ENCODE results near the gene FMNL2.

GRCh38 chr2:152456262-152456661, 121.3 kb downstream of the FMNL2 start:
- TF ChIP-seq, protein P1, sequence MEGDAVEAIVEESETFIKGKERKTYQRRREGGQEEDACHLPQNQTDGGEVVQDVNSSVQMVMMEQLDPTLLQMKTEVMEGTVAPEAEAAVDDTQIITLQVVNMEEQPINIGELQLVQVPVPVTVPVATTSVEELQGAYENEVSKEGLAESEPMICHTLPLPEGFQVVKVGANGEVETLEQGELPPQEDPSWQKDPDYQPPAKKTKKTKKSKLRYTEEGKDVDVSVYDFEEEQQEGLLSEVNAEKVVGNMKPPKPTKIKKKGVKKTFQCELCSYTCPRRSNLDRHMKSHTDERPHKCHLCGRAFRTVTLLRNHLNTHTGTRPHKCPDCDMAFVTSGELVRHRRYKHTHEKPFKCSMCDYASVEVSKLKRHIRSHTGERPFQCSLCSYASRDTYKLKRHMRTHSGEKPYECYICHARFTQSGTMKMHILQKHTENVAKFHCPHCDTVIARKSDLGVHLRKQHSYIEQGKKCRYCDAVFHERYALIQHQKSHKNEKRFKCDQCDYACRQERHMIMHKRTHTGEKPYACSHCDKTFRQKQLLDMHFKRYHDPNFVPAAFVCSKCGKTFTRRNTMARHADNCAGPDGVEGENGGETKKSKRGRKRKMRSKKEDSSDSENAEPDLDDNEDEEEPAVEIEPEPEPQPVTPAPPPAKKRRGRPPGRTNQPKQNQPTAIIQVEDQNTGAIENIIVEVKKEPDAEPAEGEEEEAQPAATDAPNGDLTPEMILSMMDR (IDR thresholded peaks at IDR 0.05; ENCODE audit: poor library complexity, severe bottlenecking), result no peak
- TF ChIP-seq MXI1 (conservative IDR thresholded peaks at IDR 0.05; ENCODE audit: poor library complexity, severe bottlenecking) (no peak), EP300 (conservative IDR thresholded peaks at IDR 0.05; ENCODE audit: poor library complexity, severe bottlenecking) (no peak), POLR2AphosphoS5 (IDR thresholded peaks at IDR 0.05) (no peak), EZH2 (IDR thresholded peaks at IDR 0.05; ENCODE audit: borderline replicate concordance, insufficient read depth, low read length, poor library complexity, severe bottlenecking) (no peak), REST (IDR thresholded peaks at IDR 0.05; ENCODE audit: borderline replicate concordance) (no peak), TAF1 (IDR thresholded peaks at IDR 0.05; ENCODE audit: low read depth) (no peak), SMC3 (conservative IDR thresholded peaks at IDR 0.05; ENCODE audit: poor library complexity) (no peak)
